GM19351 (cell line): ENCODE results near the gene HECTD1.
"Not testable (repeated sequence)": the region's sequence is repeated elsewhere in the genome, so short reads cannot be mapped to it uniquely, and the experiment has no call there.

ENCODE experiments used
- ATAC-seq: cut with Tn5 transposase; IDR thresholded peaks from one replicate; pipeline ENCODE4 v1.9.1; 2021; ENCODE audit warnings: mild to moderate bottlenecking, moderate library complexity; ENCODE audit not compliant: unreplicated experiment

HECTD1 gene

DNA sequence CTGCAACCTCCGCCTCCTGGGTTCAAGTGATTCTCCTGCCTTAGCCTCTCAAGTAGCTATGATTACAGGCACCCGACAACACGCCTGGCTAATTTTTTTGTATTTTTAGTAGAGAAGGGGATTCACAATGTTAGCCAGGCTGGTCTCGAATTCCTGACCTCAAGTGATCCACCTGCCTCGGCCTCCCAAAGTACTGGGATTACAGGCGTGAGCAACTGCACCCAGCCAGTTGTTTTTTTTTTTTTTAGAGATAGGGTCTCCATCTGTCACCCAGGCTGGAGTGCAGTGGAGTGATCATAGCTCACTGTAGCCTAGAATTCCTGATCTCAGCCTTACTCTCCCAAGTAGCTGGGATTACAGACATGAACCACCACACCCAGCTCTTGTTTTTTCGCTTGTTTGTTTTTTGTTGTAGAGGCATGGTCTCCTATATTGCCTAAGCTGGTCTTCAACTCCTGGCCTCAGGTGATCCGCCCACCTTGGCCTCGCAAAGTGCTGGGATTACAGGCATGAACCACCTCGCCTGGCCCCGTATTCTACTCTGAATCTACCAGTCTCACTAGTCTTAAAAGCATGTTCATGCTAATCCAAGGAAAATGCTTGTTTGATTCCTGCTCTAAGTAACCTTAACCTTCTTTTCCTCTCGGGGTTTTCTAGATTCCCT lies 149.8 kb downstream of the HECTD1 start:
- no peak for ATAC-seq

DNA sequence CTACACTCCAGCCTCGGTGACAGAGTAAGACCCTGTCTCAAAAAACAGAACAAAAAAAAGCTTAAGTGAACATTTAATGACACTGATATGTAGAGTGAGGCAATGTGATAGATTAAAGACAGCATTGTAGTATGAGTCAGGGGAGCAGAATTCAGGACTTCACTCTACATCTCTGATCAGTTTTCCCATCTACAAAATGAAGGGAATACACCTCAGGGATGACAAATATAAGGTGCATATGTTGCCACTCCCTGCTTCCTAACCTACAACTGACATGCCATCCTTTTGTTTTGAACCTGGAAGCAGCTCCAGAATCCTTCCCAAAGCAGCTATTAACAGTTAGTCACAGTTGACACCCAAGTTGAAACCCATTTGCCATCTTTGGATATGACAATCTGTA lies 150.6 kb downstream of the HECTD1 start:
- no peak for ATAC-seq

DNA sequence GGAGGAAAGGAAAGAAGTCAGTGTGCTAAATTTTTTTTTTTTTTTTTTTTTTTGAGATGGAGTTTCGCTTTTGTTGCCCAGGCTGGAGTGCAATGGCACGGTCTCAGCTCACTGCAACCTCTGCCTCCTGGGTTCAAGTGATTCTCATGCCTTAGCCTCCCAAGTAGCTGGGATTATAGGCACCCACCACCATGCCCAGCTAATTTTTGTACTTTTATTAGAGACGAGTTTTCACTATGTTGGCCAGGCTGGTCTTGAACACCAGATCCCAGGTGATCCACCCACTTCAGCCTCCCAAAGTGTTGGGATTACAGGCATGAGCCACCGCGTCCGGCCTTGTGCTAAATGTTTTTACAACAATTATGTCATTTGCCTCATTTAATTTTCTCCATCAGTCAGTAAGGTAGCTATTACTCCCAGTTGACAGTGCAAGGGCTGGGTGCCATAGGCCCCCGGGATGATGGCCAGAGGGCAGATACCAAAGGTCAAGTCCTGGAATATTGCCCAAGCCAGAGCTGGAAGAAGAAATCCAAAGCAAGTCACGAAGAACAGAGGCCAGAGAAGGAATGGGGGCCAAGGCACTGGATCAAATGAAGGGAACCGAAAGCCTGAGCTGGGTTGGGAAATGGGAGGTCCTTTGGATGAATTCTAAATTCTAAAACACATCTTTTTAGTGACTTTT lies 154.5 kb downstream of the HECTD1 start:
- ATAC-seq, result not testable (repeated sequence)

DNA sequence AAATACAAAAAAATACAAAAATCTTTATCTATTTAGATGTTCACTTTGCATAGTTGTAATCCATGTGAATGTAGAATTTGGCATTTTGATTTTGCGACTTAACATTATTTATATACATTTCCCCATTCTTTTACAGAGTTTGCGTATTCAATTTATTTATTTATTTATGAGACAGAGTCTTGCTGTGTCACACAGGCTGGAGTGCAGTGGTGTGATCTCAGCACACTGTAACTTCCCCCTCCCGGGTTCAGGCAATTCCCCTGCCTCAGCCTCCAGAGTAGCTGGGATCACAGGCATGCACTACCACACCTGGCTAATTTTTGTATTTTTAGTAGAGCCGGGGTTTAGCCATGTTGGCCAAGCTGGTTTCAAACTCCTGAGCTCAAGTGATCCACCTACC lies 156.1 kb downstream of the HECTD1 start:
- ATAC-seq, result no peak

DNA sequence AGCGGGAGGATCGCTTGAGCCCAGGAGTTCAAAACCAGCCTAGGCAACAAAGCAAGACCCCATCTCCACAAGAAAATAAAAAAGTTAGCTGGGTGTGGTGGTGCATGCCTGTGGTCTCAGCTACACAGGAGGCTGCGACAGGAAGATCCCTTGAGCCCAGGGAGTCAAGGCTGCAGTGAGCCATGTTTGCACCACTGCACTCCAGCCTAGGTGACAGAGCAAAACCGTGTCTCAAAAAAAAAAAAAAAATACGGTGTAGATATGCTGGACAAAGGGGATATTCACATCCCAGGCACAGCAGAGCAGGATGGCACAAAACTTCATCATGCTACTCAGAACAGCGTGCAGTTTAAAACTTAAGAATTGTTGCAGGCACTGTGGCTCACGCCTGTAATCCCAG lies 156.6 kb downstream of the HECTD1 start:
- no peak for ATAC-seq
